Activated naive CD4-positive, alpha-beta T cell treated with anti-CD3 and anti-CD28 coated beads, Interleukin-2, amount 10 ng/mL, durations not matched to agents 7 days and 5 days (primary cell): ENCODE data around the gene FTL.

Experiments used
- CTCF ChIA-PET: fragments of 350-600 bp; sonication (Branson Sonifier 250); formaldehyde crosslinking; loops from one replicate; lab custom pipeline; 2021; ENCODE audit warnings: antibody characterized with exemption; lab: Charles Lee
- DNase-seq: peaks from one replicate; pipeline ENCODE4 v3.0.0-alpha.2; 2020
- H3K27ac Mint-ChIP-seq: one replicate; pipeline ENCODE4 v1.8.0; 2021; ENCODE audit warnings: mild to moderate bottlenecking, moderate library complexity, mixed read lengths
- H3K27me3 Mint-ChIP-seq: one replicate; pipeline ENCODE4 v1.8.0; 2021; ENCODE audit warnings: mild to moderate bottlenecking, mixed read lengths
- H3K36me3 Mint-ChIP-seq: one replicate; pipeline ENCODE4 v1.8.0; 2021; ENCODE audit warnings: mixed read lengths
- H3K4me1 Mint-ChIP-seq: one replicate; pipeline ENCODE4 v1.8.0; 2021; ENCODE audit warnings: mixed read lengths
- H3K4me3 Mint-ChIP-seq: one replicate; pipeline ENCODE4 v1.8.0; 2021; ENCODE audit warnings: mild to moderate bottlenecking, moderate library complexity, mixed read lengths
- H3K9me3 Mint-ChIP-seq: one replicate; pipeline ENCODE4 v1.8.0; 2021; ENCODE audit warnings: mixed read lengths

FTL gene

DNA sequence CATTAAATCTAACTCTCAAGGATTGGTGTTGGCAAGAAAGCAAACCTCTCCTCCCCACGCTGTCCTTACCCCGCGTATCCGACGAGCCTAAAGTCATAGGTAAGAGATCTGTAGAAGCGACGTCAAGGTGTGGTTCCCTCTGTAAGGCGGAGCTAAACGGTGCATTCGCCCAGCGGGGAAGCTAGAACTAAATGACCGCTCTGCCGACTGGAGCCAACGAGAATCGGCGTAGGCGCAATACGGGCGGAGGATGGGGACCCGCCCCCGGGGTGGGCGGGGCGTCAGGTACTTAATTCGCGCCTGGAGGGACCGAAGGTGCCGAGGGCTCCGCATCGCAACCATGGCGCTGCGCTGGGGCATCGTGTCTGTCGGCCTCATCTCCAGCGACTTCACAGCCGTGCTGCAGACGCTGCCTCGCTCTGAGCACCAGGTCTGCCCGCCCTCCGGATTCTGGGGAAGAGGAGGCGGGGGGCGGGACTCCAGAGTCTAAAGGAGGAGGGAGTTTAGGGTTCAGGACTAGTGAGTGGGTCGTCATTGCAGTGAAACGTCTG is 31.7 kb upstream of the FTL start, which contains the start of gene DHDH:
DHDH (plus strand) TSS at position 318 of the 551 bp plus-strand sequence; CDS start at position 341, 23 bp downstream.
- Mint-ChIP-seq H3K27me3 (peaks cover 22% of the 10 kb centered on the region), H3K4me1 (peaks cover 22% of the 10 kb centered on the region), H3K4me3 (peak within 1 kb of the TSS; percentile 64), H3K9me3 (no peaks in the 10 kb centered on the region), H3K36me3 (no peaks in the 10 kb centered on the region), H3K27ac (peak within 1 kb of the TSS; percentile 79)
- CTCF ChIA-PET = interaction anchor here (0.8 to 2.0 kb wide), 4 partner anchors 37 to 91 kb away, joined by 3 to 10 read pairs (median 6); no protein-coding TSS in a partner anchor
- DNase-seq = peak; percentile 93

DNA sequence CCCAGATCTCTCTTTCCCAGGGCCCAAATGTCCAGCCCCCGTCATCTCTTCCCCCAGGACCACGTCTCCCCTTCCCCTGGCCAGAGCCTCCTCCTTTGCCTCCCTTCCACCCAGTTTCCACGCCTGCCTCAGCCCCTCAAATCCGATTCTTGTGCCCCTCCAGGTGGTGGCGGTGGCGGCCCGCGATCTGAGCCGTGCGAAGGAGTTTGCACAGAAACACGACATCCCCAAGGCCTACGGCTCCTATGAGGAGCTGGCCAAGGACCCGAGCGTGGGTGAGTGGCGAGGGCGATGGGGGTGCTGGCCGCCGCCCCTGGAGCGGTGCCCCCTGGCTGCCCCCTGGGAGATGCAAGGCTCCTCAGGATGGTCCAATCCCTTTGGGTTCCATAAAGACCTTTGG is 30.3 kb upstream of the FTL start:
- no peak for DNase-seq
- Mint-ChIP-seq H3K4me3 (no peak overlapping the region), H3K27me3 (peaks cover 22% of the 10 kb centered on the region), H3K4me1 (peaks cover 22% of the 10 kb centered on the region), H3K27ac (no peak overlapping the region), H3K36me3 (peaks cover 5% of the 10 kb centered on the region), H3K9me3 (no peaks in the 10 kb centered on the region)
- CTCF ChIA-PET = no interaction called here

DNA sequence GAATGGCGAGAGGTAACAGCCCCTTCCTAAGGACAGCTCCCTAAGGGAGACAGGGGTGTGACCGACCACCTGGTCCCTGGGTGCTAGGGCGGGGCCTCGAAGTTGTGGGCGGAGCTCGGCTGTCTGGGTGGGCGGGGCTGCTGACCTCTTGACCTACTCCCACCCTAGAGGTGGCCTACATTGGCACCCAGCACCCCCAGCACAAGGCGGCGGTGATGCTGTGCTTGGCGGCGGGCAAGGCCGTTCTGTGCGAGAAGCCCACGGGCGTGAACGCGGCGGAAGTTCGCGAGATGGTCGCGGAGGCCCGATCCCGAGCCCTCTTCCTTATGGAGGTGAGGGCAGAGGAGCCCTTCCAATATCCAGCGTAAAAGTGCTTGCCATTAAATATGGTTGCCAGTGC is 29.2 kb upstream of the FTL start:
- CTCF ChIA-PET = no interaction called here
- Mint-ChIP-seq H3K4me1 (peaks cover 22% of the 10 kb centered on the region), H3K4me3 (no peak overlapping the region), H3K27ac (no peak overlapping the region), H3K27me3 (peaks cover 22% of the 10 kb centered on the region), H3K9me3 (peaks cover 1% of the 10 kb centered on the region), H3K36me3 (peaks cover 5% of the 10 kb centered on the region)
- no peak for DNase-seq

DNA sequence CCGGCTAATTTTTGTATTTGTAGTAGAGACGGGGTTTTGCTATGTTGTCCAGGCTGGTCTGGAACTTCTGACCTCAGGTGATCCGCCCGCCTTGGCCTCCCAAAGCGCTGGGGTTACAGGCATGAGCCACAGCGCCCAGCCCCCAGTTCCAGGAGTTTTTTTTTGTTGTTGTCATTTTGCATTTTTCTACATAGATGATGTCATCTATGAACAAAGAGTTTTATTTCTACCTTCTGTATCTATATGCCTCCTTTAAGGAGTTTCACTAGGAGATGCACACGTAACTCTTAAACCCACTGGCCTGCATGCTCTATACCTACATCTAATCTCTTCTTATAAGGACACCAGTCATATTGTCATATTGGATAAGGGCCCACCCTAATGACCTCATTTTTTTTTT is 26.9 kb upstream of the FTL start:
- Mint-ChIP-seq H3K27ac (no peak overlapping the region), H3K4me3 (no peak overlapping the region), H3K36me3 (peaks cover 11% of the 10 kb centered on the region), H3K27me3 (peaks cover 6% of the 10 kb centered on the region), H3K4me1 (peaks cover 18% of the 10 kb centered on the region), H3K9me3 (peaks cover 5% of the 10 kb centered on the region)
- CTCF ChIA-PET = no interaction called here
- no peak for DNase-seq

DNA sequence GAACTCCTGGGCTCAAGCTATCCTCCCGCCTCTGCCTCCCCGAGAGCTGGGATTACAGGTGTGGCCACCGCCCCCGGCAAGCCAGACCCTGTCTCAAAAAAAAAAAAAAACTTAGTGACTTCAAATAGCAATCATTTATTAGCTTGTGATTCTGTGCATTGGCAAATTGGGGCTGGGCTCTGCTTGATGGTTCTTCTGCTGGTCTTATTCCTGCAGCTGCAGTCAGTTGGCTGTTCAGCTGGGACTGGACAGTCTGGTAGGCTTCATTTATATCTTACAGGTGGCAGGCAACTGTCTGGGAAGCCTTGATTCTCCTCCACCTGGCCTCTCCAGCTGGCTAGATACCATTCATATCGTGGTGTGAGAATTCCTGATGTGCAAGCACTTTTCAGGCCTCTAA is 24.2 kb upstream of the FTL start:
- Mint-ChIP-seq H3K36me3 (peaks cover 11% of the 10 kb centered on the region), H3K27ac (no peak overlapping the region), H3K4me1 (peaks cover 2% of the 10 kb centered on the region), H3K4me3 (no peak overlapping the region), H3K27me3 (no peaks in the 10 kb centered on the region), H3K9me3 (peaks cover 5% of the 10 kb centered on the region)
- DNase-seq = no peak
- CTCF ChIA-PET = interaction anchor here (0.6 to 0.9 kb wide), 2 partner anchors 8 to 11 kb away, joined by 3 read pairs; no protein-coding TSS in a partner anchor

DNA sequence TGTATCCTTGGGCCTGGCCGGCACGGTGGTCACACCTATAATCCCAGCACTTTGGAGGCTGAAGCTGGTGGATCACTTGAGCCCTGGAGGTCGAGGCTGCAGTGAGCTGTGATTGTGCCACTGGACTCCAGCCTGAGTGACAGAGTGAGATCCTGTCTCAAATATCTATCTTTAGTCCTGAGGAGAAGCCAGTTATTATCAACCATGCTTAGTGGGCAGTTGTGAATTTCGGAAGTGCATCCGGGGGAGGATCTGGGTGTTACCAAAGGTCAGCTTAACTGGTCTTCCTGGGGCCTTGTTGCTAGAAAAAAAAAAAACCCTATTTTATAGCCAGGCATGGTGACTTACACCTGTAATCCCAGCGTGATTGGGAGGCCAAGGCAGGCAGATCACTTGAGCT is 22.0 kb upstream of the FTL start:
- DNase-seq = no peak
- Mint-ChIP-seq H3K27me3 (no peaks in the 10 kb centered on the region), H3K9me3 (peaks cover 9% of the 10 kb centered on the region), H3K4me3 (no peak overlapping the region), H3K27ac (no peak overlapping the region), H3K4me1 (no peaks in the 10 kb centered on the region), H3K36me3 (peaks cover 13% of the 10 kb centered on the region)
- CTCF ChIA-PET = interaction anchor here (0.6 to 1.5 kb wide), 3 partner anchors 11 to 163 kb away, joined by 3 to 5 read pairs (median 3); partner anchors contain the start of genes BAX and RUVBL2

DNA sequence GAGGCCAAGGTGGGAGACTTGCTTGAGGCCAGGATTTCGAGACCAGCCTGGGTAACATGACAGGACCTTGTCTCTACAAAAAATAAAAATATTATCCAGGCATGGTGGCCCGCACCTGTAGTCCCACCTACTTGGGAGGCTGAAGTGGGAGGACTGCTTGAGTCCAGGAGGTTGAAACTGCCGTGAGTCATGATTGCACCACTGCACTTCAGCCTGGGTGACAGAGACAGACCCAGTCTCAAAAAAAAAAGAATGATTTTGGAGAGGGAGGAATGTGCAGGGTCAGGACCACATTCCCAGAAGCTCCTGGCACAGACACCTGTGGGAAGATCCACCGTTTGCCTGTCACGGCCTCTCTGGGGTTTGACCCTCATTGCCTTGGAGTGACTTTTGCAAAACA is 19.7 kb upstream of the FTL start:
- no peak overlapping the region for H3K27ac Mint-ChIP-seq
- peaks cover 4% of the 10 kb centered on the region for H3K27me3 Mint-ChIP-seq
- H3K9me3 Mint-ChIP-seq = peaks cover 16% of the 10 kb centered on the region
- no peak overlapping the region for H3K4me3 Mint-ChIP-seq
- CTCF ChIA-PET = interaction anchor here (1.1 kb wide), 1 partner anchor 8 kb away, joined by 3 read pairs; no protein-coding TSS in a partner anchor
- peaks cover 10% of the 10 kb centered on the region for H3K36me3 Mint-ChIP-seq
- no peaks in the 10 kb centered on the region for H3K4me1 Mint-ChIP-seq
- no peak for DNase-seq

DNA sequence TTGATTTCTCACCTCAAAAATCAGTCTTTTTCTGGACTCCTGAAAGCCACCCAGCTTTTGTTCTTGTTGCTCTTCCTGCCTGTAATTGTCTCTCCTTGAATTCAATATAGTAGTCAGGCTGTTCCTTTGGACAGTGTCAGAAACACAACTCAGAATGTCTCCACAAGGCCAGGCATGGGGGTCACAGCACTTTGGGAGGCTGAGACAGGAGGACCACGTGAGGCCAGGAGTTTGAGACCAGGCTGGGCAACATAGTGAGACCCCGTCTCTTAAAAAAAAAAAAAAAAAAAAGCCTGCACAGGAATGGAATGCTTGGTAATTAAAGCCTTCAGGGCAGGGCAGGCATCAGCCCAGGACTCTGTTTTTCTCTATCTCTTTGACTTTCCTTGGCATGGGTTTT is 19.3 kb upstream of the FTL start:
- Mint-ChIP-seq H3K4me3 (no peak overlapping the region), H3K27me3 (peaks cover 4% of the 10 kb centered on the region), H3K27ac (no peak overlapping the region), H3K36me3 (peaks cover 10% of the 10 kb centered on the region), H3K9me3 (peaks cover 16% of the 10 kb centered on the region), H3K4me1 (no peaks in the 10 kb centered on the region)
- DNase-seq = no peak
- CTCF ChIA-PET = no interaction called here

DNA sequence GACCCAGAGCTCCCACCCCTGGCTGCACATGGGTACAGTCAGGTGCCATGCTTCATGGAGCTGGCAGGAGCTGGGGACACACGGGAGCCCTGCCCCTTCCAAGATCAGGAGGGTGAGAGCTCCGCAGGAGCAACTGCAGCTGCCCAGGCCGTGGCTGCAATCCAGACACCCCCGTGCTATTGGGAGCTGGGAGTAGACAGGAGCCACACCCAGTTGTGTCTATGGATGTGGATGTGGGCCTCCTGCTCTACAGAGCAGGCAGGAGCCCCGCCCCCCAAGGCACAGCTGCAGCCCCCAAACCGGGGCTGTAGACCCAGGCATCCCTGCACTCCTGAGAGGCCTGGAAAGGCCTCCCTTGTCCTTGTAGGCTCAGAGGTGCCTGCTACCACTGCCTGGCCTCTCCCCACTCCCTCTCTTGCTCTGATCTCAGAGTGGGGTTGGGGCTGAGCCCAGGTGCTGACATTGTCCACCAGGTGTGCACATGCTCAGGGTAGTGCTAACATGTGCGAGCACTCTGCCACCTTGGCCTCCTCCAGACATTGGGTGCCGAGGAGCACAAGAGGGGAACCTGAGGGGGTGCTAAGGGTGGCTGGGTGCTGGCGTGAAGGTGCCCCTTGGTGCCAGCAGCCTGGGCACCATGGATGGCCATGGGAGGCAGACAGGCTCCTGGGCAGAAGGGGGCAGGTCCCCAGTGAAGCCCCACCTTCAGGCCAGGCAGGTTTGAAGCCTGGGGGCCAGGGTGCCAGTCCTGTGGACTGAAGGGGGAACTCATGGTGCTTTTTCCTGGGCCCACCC is 18.4 kb upstream of the FTL start:
- H3K27me3 Mint-ChIP-seq = peaks cover 4% of the 10 kb centered on the region
- H3K36me3 Mint-ChIP-seq = peaks cover 4% of the 10 kb centered on the region
- H3K4me3 Mint-ChIP-seq = no peak overlapping the region
- H3K9me3 Mint-ChIP-seq = peaks cover 11% of the 10 kb centered on the region
- H3K4me1 Mint-ChIP-seq = no peaks in the 10 kb centered on the region
- no peak for DNase-seq
- CTCF ChIA-PET = no interaction called here
- H3K27ac Mint-ChIP-seq = no peak overlapping the region

DNA sequence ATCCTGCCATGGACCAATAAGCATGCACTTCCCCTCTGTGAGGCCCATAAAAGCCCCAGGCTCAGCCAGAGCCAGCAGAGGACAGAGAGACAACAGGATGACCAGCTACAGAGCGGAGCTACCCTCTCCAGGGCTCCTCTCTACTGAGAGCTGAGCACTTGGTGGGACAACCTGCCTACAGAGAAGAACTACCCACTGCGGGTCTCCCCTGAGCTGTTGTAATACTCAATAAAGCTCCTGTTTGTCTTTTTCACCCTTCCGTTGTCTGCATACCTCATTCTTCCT is 17.9 kb upstream of the FTL start:
- Mint-ChIP-seq H3K27me3 (peaks cover 10% of the 10 kb centered on the region), H3K4me1 (no peaks in the 10 kb centered on the region), H3K4me3 (no peak overlapping the region), H3K36me3 (peaks cover 4% of the 10 kb centered on the region), H3K9me3 (peaks cover 11% of the 10 kb centered on the region), H3K27ac (no peak overlapping the region)
- no peak for DNase-seq
- CTCF ChIA-PET = no interaction called here

DNA sequence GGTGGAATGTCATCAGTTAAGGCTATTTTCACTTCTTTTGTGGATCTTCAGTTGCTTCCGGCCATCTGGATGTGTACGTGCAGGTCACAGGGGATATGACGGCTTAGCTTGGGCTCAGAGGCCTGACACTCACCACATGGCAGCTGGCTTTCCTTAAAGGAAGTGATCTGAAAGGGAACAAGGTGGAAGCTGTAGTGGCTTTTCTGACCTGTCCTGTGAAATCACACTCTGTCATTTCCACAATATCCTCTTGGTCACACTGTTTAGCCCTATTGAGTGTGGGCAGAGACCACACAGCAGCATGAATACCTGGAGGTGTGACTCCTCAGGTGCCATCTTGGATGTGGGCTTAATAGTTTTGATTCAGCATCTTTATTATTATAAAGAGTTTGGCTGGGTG is 14.9 kb upstream of the FTL start:
- Mint-ChIP-seq H3K36me3 (peaks cover 7% of the 10 kb centered on the region), H3K27me3 (peaks cover 13% of the 10 kb centered on the region), H3K4me3 (no peak overlapping the region), H3K27ac (no peak overlapping the region), H3K9me3 (peaks cover 11% of the 10 kb centered on the region), H3K4me1 (peaks cover 9% of the 10 kb centered on the region)
- no peak for DNase-seq
- CTCF ChIA-PET = no interaction called here

DNA sequence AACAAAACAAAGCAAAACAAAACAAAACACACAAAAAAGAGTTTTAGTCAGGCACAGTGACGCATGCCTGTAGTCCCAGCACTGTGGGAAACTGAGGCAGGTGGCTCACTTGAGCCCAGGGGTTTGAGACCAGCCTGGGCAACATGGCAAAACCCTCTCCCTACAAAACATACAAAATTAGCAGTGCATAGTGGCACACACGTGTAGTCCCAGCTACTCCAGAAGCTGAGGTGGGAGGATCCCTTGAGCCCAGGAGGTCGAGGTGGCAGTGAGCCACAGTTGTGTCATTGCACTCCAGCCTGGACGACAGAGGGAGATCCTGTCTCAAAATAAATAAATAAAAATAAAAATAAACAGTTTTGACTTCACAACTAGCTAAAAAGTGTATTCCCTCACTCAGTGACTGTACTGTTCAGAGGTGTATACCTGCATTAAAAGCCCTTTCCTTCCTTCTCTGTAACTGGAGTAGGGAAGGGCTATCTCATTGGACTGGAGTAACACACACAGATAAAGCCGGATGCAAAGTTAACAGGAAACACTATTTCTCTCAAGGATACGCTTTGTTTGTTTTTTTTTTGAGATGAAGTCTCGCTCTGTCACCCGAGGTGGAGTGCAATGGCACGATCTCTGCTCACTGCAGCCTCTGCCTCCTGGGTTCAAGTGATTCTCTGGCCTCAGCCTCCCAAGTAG is 14.1 kb upstream of the FTL start:
- Mint-ChIP-seq H3K4me1 (peaks cover 17% of the 10 kb centered on the region), H3K36me3 (peaks cover 14% of the 10 kb centered on the region), H3K27me3 (peaks cover 13% of the 10 kb centered on the region), H3K9me3 (peaks cover 11% of the 10 kb centered on the region), H3K27ac (no peak overlapping the region), H3K4me3 (no peak overlapping the region)
- no peak for DNase-seq
- CTCF ChIA-PET = interaction anchor here (1.9 kb wide), 1 partner anchor 19 kb away, joined by 5 read pairs; no protein-coding TSS in a partner anchor

DNA sequence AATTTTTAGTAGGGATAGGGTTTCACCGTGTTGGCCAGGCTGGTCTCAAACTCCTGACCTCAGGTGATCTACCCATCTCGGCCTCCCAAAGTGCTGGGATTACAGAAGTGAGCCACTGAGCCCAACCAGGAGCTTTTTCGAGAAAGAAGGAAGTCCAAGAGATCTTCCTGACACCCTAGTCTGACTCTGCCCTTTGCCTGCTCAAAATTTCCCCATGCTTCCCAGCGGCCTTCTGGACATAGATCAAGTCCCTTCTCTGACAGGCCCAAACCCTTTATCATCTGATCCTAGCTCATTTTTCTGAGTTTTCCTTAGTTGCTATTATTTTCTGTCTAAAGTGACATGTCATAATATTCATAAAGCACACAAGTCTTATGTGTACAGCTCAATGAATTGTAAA is 12.0 kb upstream of the FTL start:
- CTCF ChIA-PET = interaction anchor here (0.6 to 1.1 kb wide), 3 partner anchors 8 to 313 kb away, joined by 3 read pairs; no protein-coding TSS in a partner anchor
- peaks cover 28% of the 10 kb centered on the region for H3K36me3 Mint-ChIP-seq
- H3K27me3 Mint-ChIP-seq = peaks cover 13% of the 10 kb centered on the region
- DNase-seq = no peak
- H3K9me3 Mint-ChIP-seq = peaks cover 6% of the 10 kb centered on the region
- no peak overlapping the region for H3K27ac Mint-ChIP-seq
- H3K4me1 Mint-ChIP-seq = peaks cover 35% of the 10 kb centered on the region
- H3K4me3 Mint-ChIP-seq = no peak overlapping the region

DNA sequence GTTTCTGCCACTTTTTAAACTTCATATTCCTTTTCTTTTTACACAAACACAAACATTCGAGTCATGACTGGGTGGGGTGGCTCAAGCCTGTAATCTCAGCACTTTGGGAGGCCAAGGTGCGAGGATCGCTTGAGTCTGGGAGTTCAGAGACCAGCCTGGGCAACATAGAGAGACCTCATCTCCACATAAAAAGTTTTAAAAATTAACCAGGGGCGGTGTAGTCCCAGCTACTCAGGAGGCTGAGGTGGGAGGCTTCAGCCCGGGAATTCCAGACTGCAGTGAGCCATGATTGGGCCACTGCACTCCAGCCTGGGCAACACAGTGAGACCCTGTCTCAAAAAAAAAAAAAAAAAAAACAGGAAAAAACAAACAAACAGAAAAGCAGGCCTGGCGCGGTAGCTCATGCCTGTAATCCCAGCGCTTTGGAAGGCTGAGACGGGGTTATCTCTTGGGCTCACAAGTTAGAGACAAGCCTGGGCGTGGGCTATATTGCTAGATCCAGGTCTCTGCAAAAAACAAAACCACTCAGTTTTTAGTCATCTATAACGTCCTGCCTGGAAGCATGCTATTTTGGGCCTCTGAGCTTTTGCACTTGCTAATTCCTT is 11.0 kb upstream of the FTL start:
- H3K4me3 Mint-ChIP-seq = peak overlapping the region; percentile 79
- H3K36me3 Mint-ChIP-seq = peaks cover 32% of the 10 kb centered on the region
- H3K27ac Mint-ChIP-seq = peak overlapping the region; percentile 90
- CTCF ChIA-PET = interaction anchor here (0.9 to 1.3 kb wide), 4 partner anchors 10 to 54 kb away, joined by 3 to 5 read pairs (median 4); no protein-coding TSS in a partner anchor
- peaks cover 43% of the 10 kb centered on the region for H3K4me1 Mint-ChIP-seq
- no peak for DNase-seq
- H3K27me3 Mint-ChIP-seq = peaks cover 8% of the 10 kb centered on the region
- no peaks in the 10 kb centered on the region for H3K9me3 Mint-ChIP-seq
